ENCODE measurements around the gene FOXA3.

FOXA3 gene

GRCh38 chr19:45879055-45879454 lies 14.9 kb downstream of the FOXA3 start:
- Histone ChIP-seq H3K4me1 (ENCODE audit: insufficient read depth, low read length) (peaks cover 18% of the 10 kb centered on the region), H3K27me3 (ENCODE audit: control insufficient read depth in 1 of 2, insufficient read depth in 2 of 2, low read length in 2 of 2) (peaks cover 0 to 18% of the 10 kb centered on the region in 2 donors), H3K36me3 (ENCODE audit: insufficient read depth, low read length) (no peaks in the 10 kb centered on the region), H3K4me3 (ENCODE audit: low read depth in 1 of 2, low read length in 2 of 2) (no peak overlapping the region), H3K27ac (ENCODE audit: low read depth, low read length) (no peak overlapping the region), H3K9ac (ENCODE audit: low read length) (no peak overlapping the region), H3K9me3 (ENCODE audit: low read length) (no peaks in the 10 kb centered on the region)

- Histone ChIP-seq H3K9me3 (ENCODE audit: low read length) (no peaks in the 10 kb centered on the region), H3K27me3 (ENCODE audit: control insufficient read depth in 1 of 2, insufficient read depth in 2 of 2, low read length in 2 of 2) (peaks cover 0 to 18% of the 10 kb centered on the region in 2 donors), H3K4me1 (ENCODE audit: insufficient read depth, low read length) (peaks cover 27% of the 10 kb centered on the region), H3K27ac (ENCODE audit: low read depth, low read length) (no peak overlapping the region), H3K4me3 (ENCODE audit: low read depth in 1 of 2, low read length in 2 of 2) (no peak overlapping the region), H3K9ac (ENCODE audit: low read length) (no peak overlapping the region), H3K36me3 (ENCODE audit: insufficient read depth, low read length) (no peaks in the 10 kb centered on the region)
These were observed 15.8 kb downstream of the FOXA3 start for GRCh38 chr19:45879971-45880370.

GRCh38 chr19:45881082-45881908 lies 17.2 kb downstream of the FOXA3 start:
- Histone ChIP-seq H3K27me3 (ENCODE audit: control insufficient read depth in 1 of 2, insufficient read depth in 2 of 2, low read length in 2 of 2) (peaks cover 0 to 18% of the 10 kb centered on the region in 2 donors), H3K4me1 (ENCODE audit: insufficient read depth, low read length) (peaks cover 28% of the 10 kb centered on the region), H3K9me3 (ENCODE audit: low read length) (no peaks in the 10 kb centered on the region), H3K9ac (ENCODE audit: low read length) (no peak overlapping the region), H3K4me3 (ENCODE audit: low read depth in 1 of 2, low read length in 2 of 2) (no peak overlapping the region), H3K36me3 (ENCODE audit: insufficient read depth, low read length) (no peaks in the 10 kb centered on the region), H3K27ac (ENCODE audit: low read depth, low read length) (no peak overlapping the region)

GRCh38 chr19:45881909-45882528 lies 17.9 kb downstream of the FOXA3 start:
- peaks cover 0 to 11% of the 10 kb centered on the region in 2 donors for H3K27me3 ChIP-seq (ENCODE audit: control insufficient read depth in 1 of 2, insufficient read depth in 2 of 2, low read length in 2 of 2)
- H3K36me3 ChIP-seq (ENCODE audit: insufficient read depth, low read length), result no peaks in the 10 kb centered on the region
- no peaks in the 10 kb centered on the region for H3K9me3 ChIP-seq (ENCODE audit: low read length)
- H3K4me3 ChIP-seq (ENCODE audit: low read depth in 1 of 2, low read length in 2 of 2), result peak overlapping the region in 1 of 2 donors; percentile 26
- H3K4me1 ChIP-seq (ENCODE audit: insufficient read depth, low read length), result peaks cover 29% of the 10 kb centered on the region
- H3K9ac ChIP-seq (ENCODE audit: low read length), result no peak overlapping the region
- no peak overlapping the region for H3K27ac ChIP-seq (ENCODE audit: low read depth, low read length)

GRCh38 chr19:45882652-45883585 lies 18.8 kb downstream of the FOXA3 start:
- Histone ChIP-seq H3K27me3 (ENCODE audit: control insufficient read depth in 1 of 2, insufficient read depth in 2 of 2, low read length in 2 of 2) (peaks cover 0 to 5% of the 10 kb centered on the region in 2 donors), H3K9ac (ENCODE audit: low read length) (no peak overlapping the region), H3K27ac (ENCODE audit: low read depth, low read length) (no peak overlapping the region), H3K4me1 (ENCODE audit: insufficient read depth, low read length) (peaks cover 33% of the 10 kb centered on the region), H3K36me3 (ENCODE audit: insufficient read depth, low read length) (no peaks in the 10 kb centered on the region), H3K4me3 (ENCODE audit: low read depth in 1 of 2, low read length in 2 of 2) (peak overlapping the region in 1 of 2 donors; percentile 26), H3K9me3 (ENCODE audit: low read length) (no peaks in the 10 kb centered on the region)

- no peak overlapping the region for H3K27ac ChIP-seq (ENCODE audit: low read depth, low read length)
- peak overlapping the region in 1 of 2 donors; percentile 23 for H3K4me3 ChIP-seq (ENCODE audit: low read depth in 1 of 2, low read length in 2 of 2)
- no peaks in the 10 kb centered on the region for H3K36me3 ChIP-seq (ENCODE audit: insufficient read depth, low read length)
- no peak overlapping the region for H3K9ac ChIP-seq (ENCODE audit: low read length)
- H3K4me1 ChIP-seq (ENCODE audit: insufficient read depth, low read length), result peaks cover 33% of the 10 kb centered on the region
- no peaks in the 10 kb centered on the region for H3K9me3 ChIP-seq (ENCODE audit: low read length)
- peaks cover 0 to 5% of the 10 kb centered on the region in 2 donors for H3K27me3 ChIP-seq (ENCODE audit: control insufficient read depth in 1 of 2, insufficient read depth in 2 of 2, low read length in 2 of 2)
These were observed 19.4 kb downstream of the FOXA3 start for GRCh38 chr19:45883586-45883880.

- no peak overlapping the region for H3K27ac ChIP-seq (ENCODE audit: low read depth, low read length)
- no peaks in the 10 kb centered on the region for H3K9me3 ChIP-seq (ENCODE audit: low read length)
- H3K36me3 ChIP-seq (ENCODE audit: insufficient read depth, low read length), result no peaks in the 10 kb centered on the region
- peaks cover 0 to under 1% of the 10 kb centered on the region in 2 donors for H3K27me3 ChIP-seq (ENCODE audit: control insufficient read depth in 1 of 2, insufficient read depth in 2 of 2, low read length in 2 of 2)
- H3K4me3 ChIP-seq (ENCODE audit: low read depth in 1 of 2, low read length in 2 of 2), result peak overlapping the region in 1 of 2 donors; percentile 23
- no peak overlapping the region for H3K9ac ChIP-seq (ENCODE audit: low read length)
- peaks cover 33% of the 10 kb centered on the region for H3K4me1 ChIP-seq (ENCODE audit: insufficient read depth, low read length)
These were observed 20.0 kb downstream of the FOXA3 start for GRCh38 chr19:45883881-45884681.

GRCh38 chr19:45884682-45885555 lies 20.8 kb downstream of the FOXA3 start:
- Histone ChIP-seq H3K27ac (ENCODE audit: low read depth, low read length) (peak overlapping the region; percentile 89), H3K4me3 (ENCODE audit: low read depth in 1 of 2, low read length in 2 of 2) (peak overlapping the region; percentile 77 to 84), H3K36me3 (ENCODE audit: insufficient read depth, low read length) (no peaks in the 10 kb centered on the region), H3K27me3 (ENCODE audit: control insufficient read depth in 1 of 2, insufficient read depth in 2 of 2, low read length in 2 of 2) (no peaks in the 10 kb centered on the region), H3K9ac (ENCODE audit: low read length) (no peak overlapping the region), H3K4me1 (ENCODE audit: insufficient read depth, low read length) (peaks cover 33% of the 10 kb centered on the region), H3K9me3 (ENCODE audit: low read length) (no peaks in the 10 kb centered on the region)

- Histone ChIP-seq H3K36me3 (ENCODE audit: insufficient read depth, low read length) (no peaks in the 10 kb centered on the region), H3K4me1 (ENCODE audit: insufficient read depth, low read length) (peaks cover 33% of the 10 kb centered on the region), H3K9me3 (ENCODE audit: low read length) (no peaks in the 10 kb centered on the region), H3K4me3 (ENCODE audit: low read depth in 1 of 2, low read length in 2 of 2) (peak within 1 kb of the TSS; percentile 77 to 84), H3K27ac (ENCODE audit: low read depth, low read length) (peak within 1 kb of the TSS; percentile 89), H3K9ac (ENCODE audit: low read length) (peak within 1 kb of the TSS; percentile 94), H3K27me3 (ENCODE audit: control insufficient read depth in 1 of 2, insufficient read depth in 2 of 2, low read length in 2 of 2) (no peaks in the 10 kb centered on the region)
These were observed 21.7 kb downstream of the FOXA3 start, which contains the start of gene IRF2BP1 for GRCh38 chr19:45885556-45886426. Gene IRF2BP1, minus strand, starts transcription at chr19:45886141. Its CDS starts 367 bp downstream, at chr19:45885774.
